Pancreas (tissue), 10 donors: ENCODE results near the gene SPRTN. TPM values are rescaled to one million over a fixed set of nuclear protein-coding genes. Genes with fewer than 3 reads are reported as not detected.

ENCODE experiments used
- ATAC-seq, 4 donors: fragments of 200-7000 bp; cut with Tn5 transposase; one replicate each; pipeline versions ENCODE4 v1.8.0 to v1.9.1; 2020; ENCODE audit warnings: mild to moderate bottlenecking in 4 of 4, moderate library complexity in 4 of 4
- DNase-seq, 6 donors: peaks; one replicate each; pipeline ENCODE4 v3.0.0-alpha.2; 2020
- FAIRE-seq: peaks from 2 replicates; lab custom pipeline; 2012; peaks lifted over from hg19 to GRCh38; lab: Jason Lieb, UNC
- H3K27ac ChIP-seq, 4 donors: fragments of 200-600 bp; sonication (generic); 1 replicate in 3 of 4; 2 replicates in 1 of 4; pipeline versions ENCODE4 v1.5.0 to v1.8.0; 2020
- H3K27me3 ChIP-seq, 4 donors: fragments of 200-600 bp; one replicate each; pipeline ENCODE4 v1.8.0; 2021
- H3K36me3 ChIP-seq, 3 donors: fragments of 200-600 bp; sonication (generic) in 1 of 3; one replicate each; pipeline versions ENCODE4 v1.5.0 to v1.8.0; 2020 to 2021
- H3K4me1 ChIP-seq, 3 donors: fragments of 200-600 bp; one replicate each; pipeline ENCODE4 v1.8.0; 2021
- H3K4me3 ChIP-seq, 4 donors: fragments of 200-600 bp; sonication (generic) in 2 of 4; one replicate each; pipeline versions ENCODE4 v1.5.0 to v1.8.0; 2020 to 2021
- H3K9me3 ChIP-seq, 4 donors: fragments of 200-600 bp; one replicate each; pipeline ENCODE4 v1.8.0; 2021
- WGBS, 2 donors: extraction: QIAGEN DNeasy Blood & Tissue Kit; methylation state at CpG; one replicate each; pipeline ENCODE4 v1.1.7; 2013; 5-methylcytosine and 5-hydroxymethylcytosine counted together
- intact Hi-C, 3 donors: fragments of 100-400 bp; cut with DNase I; formaldehyde crosslinking; loops; one replicate each; pipeline versions ENCODE4 v1.11.1 to v1.14.2; 2022
- polyA plus RNA-seq, 2 donors: library from polyadenylated mRNA; stranded (reverse); fragments of 200-250 nt; gene quantifications; one replicate each; pipeline ENCODE4 v1.2.3, GENCODE V29; 2013
- total RNA-seq, 6 donors: library from RNA; stranded (reverse); fragmentation: NEBNext Ultra II Directional in 4 of 6; extraction: Animal tissue kit (Norgen Biotek cat#: 25700) in 4 of 6; gene quantifications; one replicate each; pipeline versions ENCODE4 v1.2.1 to v1.2.4, GENCODE V29; 2021 to 2023
- TF ChIP-seq, protein P1 (sequence below), 4 donors: fragments of 200-600 bp; sonication (generic) in 3 of 4; IDR thresholded peaks; one replicate each; pipeline versions ENCODE4 v1.5.0 to v1.8.0; 2021; ENCODE audit warnings: antibody characterized with exemption in 4 of 4
- donor health status: healthy with polysubstance abuse.
- donor health status: DM: no; HTN: no; CAD: no; lungs with moderate emphysema.
- donor health status: DM: no; HTN: no; CAD: no.
- donor health status: control.
- donor health status: control.
- donor health status: Bipolar disorder and iron deficiency.
- donor health status: DM: yes; HTN: yes; CAD: no.
- donor health status: DM: no; HTN: no; CAD: no.
- donor health status: DM: no; HTN: no; CAD: no.
- donor health status: DM: yes; HTN: yes; CAD: no.

Gene SPRTN
- total and polyA plus RNA-seq, 8 donors = 2.2 to 5.6 (median 3.5) TPM

DNA sequence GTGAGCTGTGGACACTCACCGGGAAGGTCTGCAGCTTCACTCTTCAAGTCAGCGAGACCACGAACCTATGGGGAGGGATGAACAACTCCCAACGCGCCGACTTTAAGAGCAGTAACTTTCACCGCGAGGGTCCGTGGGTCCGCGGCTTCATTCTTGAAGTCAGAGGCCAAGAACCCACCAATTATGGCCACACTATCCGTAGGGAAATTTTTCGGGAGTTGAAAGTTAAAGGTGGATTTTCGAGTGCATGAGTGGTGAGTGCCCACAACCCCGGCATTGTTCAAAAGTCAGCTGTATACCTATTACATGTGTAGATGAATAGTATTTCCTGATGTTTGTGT is 20.1 kb upstream of the SPRTN start:
- Histone ChIP-seq H3K36me3 (no peaks in the 10 kb centered on the region), H3K4me3 (no peak overlapping the region), H3K4me1 (no peaks in the 10 kb centered on the region), H3K9me3 (no peaks in the 10 kb centered on the region), H3K27me3 (no peaks in the 10 kb centered on the region), H3K27ac (no peak overlapping the region)
- ATAC-seq (no peak), DNase-seq (no peak), FAIRE-seq (no peak)
- TF ChIP-seq, protein P1, sequence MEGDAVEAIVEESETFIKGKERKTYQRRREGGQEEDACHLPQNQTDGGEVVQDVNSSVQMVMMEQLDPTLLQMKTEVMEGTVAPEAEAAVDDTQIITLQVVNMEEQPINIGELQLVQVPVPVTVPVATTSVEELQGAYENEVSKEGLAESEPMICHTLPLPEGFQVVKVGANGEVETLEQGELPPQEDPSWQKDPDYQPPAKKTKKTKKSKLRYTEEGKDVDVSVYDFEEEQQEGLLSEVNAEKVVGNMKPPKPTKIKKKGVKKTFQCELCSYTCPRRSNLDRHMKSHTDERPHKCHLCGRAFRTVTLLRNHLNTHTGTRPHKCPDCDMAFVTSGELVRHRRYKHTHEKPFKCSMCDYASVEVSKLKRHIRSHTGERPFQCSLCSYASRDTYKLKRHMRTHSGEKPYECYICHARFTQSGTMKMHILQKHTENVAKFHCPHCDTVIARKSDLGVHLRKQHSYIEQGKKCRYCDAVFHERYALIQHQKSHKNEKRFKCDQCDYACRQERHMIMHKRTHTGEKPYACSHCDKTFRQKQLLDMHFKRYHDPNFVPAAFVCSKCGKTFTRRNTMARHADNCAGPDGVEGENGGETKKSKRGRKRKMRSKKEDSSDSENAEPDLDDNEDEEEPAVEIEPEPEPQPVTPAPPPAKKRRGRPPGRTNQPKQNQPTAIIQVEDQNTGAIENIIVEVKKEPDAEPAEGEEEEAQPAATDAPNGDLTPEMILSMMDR (IDR thresholded peaks at IDR 0.05) = no peak
- 91 to 93% methylated on average over 15 of the region's 15 CpGs for WGBS, 2 donors
- intact Hi-C loops = no loop called here

DNA sequence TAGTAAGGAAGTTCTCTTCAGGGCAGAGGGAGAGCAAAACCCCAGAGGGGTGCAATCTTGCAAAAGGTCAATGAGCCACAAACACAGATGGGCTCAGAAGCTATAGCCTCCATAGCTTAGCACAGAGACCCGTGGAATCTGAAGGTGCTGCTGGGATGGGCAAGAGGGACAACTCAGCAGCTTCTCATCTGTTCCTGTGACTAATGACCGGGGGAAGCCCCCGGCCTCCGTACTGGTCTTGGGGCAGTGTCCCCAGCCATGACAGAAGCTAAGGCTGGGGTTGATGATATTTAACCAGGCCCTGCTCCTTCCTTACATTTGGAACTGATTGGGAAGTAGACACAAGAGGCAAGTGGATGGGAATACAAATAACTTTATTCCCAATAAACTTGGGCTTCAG is 19.5 kb upstream of the SPRTN start:
- no peaks in the 10 kb centered on the region for H3K9me3 ChIP-seq
- no peaks in the 10 kb centered on the region for H3K27me3 ChIP-seq
- WGBS, 2 donors = 80 to 93% methylated on average over 4 of the region's 4 CpGs
- intact Hi-C loops = no loop called here
- no peak overlapping the region for H3K4me3 ChIP-seq
- H3K27ac ChIP-seq = no peak overlapping the region
- ATAC-seq = no peak
- DNase-seq = no peak
- no peaks in the 10 kb centered on the region for H3K36me3 ChIP-seq
- no peaks in the 10 kb centered on the region for H3K4me1 ChIP-seq
- TF ChIP-seq, protein P1 (IDR thresholded peaks at IDR 0.05) = no peak
- FAIRE-seq = no peak

DNA sequence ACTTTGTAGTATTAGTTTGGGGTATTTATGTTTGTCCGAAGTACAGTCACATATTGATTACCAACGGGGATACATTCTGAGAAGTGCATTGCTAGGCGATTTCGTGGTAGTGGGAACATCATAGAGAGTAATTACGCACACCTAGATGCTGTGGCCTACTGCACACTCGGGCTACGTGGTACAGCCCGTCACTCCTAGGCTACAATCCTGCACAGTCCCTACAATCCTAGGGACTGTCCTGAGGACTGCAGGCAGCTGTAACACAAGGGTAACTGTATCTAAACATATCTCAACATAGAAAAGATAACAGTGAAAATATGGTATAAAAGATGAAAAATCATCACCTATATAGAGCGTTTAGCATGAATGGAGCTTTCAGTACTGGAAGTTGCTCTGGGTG is 19.0 kb upstream of the SPRTN start:
- TF ChIP-seq, protein P1 (IDR thresholded peaks at IDR 0.05) = no peak
- ATAC-seq = no peak
- no peak for DNase-seq
- no peak overlapping the region for H3K27ac ChIP-seq
- no peaks in the 10 kb centered on the region for H3K36me3 ChIP-seq
- H3K4me3 ChIP-seq = no peak overlapping the region
- no peaks in the 10 kb centered on the region for H3K27me3 ChIP-seq
- FAIRE-seq = no peak
- intact Hi-C loops = no loop called here
- 81 to 87% methylated on average over 9 of the region's 9 CpGs for WGBS, 2 donors
- no peaks in the 10 kb centered on the region for H3K4me1 ChIP-seq
- H3K9me3 ChIP-seq = no peaks in the 10 kb centered on the region

DNA sequence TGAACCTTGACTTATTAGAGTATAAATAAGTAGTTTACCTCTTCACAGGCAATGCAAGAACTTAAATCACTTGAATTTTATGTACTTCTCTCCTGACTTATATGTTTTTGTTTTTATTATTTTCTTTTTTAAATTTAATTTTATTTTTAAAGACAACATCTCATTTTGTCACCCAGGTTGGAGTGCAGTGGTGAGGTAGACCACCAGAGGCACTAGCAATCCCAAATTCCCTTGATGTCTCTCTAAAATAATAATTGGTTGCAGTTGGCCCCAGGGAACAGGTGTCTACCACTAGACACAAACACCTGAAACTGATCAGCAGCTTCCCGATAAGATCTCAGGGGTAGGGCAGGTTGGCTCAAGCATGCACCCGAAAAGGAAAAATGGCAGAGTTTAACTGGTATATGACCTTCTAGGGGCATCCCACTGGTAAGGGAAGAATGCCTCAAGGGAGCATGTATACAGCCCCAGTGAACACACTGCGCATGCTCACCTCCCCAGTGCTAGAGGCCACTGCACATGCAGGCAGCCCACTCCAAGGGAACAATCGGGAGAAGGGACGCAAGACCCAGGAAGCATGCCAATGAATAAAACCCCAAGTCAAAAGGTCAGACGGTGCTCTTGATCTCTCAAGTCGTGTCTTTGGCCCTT is 15.1 kb upstream of the SPRTN start:
- ATAC-seq (no peak), FAIRE-seq (no peak), DNase-seq (no peak)
- Histone ChIP-seq H3K36me3 (no peaks in the 10 kb centered on the region), H3K27me3 (no peaks in the 10 kb centered on the region), H3K4me1 (peaks cover 3 to 11% (median 4%) of the 10 kb centered on the region in 3 donors), H3K4me3 (no peak overlapping the region), H3K9me3 (no peaks in the 10 kb centered on the region), H3K27ac (no peak overlapping the region)
- intact Hi-C loops = no loop called here
- TF ChIP-seq, protein P1 (IDR thresholded peaks at IDR 0.05) = no peak
- WGBS, 2 donors = 79 to 85% methylated on average over 7 of the region's 7 CpGs

GRCh38 chr1:231324660-231325059 is 13.4 kb upstream of the SPRTN start:
- DNase-seq (no peak), FAIRE-seq (no peak), ATAC-seq (no peak)
- intact Hi-C loops = no loop called here
- H3K36me3 ChIP-seq = no peaks in the 10 kb centered on the region
- peaks cover 3 to 11% (median 4%) of the 10 kb centered on the region in 3 donors for H3K4me1 ChIP-seq
- TF ChIP-seq, protein P1 (IDR thresholded peaks at IDR 0.05) = no peak
- H3K9me3 ChIP-seq = no peaks in the 10 kb centered on the region
- no peaks in the 10 kb centered on the region for H3K27me3 ChIP-seq
- H3K27ac ChIP-seq = no peak overlapping the region
- 84% methylated on average over 5 of the region's 5 CpGs for whole genome bisulfite sequencing, 2 donors
- H3K4me3 ChIP-seq = no peak overlapping the region
